ENCODE measurements around the gene ALOX5AP.

ALOX5AP gene

DNA sequence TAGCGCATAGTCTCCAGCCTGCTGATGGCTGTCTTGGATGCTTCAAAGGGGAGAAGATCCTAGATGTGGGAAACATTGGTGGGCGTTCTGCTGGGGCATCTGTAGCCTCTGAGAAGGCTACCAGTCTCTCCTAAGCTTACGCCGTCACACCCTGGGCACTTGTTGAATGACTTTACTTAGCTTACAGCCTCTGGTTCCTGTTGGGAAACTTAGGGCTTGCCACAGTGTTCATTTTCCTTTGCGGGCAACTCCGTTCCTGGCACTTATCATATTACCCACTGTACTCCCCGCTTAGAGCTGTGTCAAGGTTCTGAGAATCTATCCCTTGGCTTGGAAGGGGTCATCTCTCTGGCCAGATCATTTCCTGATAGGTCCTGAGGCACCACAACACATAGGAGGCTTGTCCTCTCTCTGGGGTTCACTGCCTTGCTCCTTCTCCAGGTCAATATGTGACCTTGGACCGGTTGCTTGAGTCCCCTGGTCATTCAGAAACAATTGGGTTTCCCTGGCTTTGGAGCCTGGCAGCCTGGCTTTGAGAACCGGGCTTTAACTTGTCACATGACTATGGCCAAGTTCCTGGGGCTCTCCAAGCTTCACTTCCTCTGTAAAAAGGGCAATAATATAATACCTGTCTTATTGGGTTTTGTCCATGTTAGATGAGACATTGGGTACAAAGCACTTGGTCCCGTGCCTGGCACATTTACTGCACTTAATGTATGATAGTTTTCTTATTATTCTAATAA lies 20.5 kb upstream of the ALOX5AP start:
- DNase-seq (ENCODE audit: low read depth in 2 of 2) = no peak

DNA sequence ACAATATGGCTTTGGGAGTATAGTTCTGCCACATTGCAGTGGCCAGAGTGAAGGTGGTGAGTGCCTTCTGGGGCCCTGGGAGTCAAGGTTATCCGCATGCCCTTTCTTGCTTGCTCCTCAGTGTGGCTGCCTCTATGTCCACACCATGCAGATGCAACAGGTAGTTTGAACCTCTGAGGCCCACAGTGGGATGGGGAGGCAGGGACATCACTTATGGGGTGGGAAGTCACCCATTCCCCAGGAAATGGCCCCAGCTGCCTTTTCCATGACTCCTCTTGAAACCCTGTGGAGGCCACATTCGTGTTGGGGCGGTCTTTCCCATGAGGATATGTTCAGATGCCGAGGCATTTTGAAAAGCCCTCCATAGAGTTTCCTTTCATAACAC lies 20.0 kb upstream of the ALOX5AP start:
- DNase-seq (ENCODE audit: low read depth in 2 of 2) = no peak

DNA sequence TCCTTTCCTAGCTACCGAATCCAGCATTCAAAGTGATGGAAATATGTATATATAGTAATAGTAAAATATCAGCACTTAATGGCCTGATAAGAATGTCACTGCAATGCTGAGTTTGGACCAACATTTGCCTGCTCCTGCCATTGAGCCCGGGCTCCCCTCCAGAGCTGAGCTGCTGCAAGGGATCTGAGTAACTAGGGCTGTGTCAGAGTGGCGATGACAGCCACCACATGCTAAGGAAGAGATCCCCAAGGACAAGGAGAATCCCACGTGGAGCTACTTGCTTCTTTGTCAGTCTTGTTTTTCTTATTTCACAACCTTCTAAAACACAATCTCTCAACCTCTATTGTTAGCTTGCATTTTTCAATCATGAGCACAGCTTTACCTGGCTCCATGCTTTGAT lies 19.5 kb upstream of the ALOX5AP start:
- no peak for DNase-seq (ENCODE audit: low read depth in 2 of 2)

DNA sequence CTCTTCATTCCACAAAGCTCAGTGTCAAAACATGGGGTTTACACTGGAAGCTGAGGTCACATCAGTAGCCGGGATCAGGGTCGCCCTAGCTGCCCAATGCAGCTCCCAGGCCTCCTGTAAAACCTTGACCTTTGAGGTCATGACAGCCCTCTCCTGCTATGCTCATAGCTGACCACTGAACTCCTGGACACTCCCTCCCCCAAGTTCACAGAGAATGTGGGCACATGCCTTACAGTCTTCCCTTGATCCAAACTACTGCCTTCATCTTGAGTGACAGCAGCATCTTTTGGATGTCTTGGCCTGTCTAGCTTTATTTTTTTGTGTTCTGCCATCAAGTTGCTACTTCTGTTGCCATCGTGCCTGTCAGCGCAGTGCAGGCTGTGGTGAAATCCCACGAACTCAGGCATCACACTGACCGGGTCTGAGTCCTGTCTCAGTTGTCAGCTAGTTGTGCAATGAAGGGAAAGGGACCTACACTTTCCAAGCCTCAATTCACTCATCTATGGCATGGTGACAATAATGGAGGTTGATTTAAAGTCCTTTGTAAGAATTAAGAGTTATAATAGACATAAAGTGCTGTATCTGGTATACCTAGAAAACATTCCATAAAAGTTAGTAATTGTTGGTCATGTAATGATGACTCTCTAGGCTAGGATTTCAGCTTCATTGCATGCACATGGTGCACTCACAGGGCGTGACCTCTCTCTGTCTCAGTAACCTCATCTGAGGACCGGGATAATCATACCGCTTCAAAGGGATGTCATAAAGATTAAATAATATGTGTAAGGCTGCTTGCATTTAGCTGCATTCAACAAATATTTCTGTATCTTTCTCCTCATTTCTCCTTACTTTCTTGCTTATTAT lies 16.4 kb upstream of the ALOX5AP start:
- no peak for DNase-seq (ENCODE audit: low read depth in 2 of 2)

DNA sequence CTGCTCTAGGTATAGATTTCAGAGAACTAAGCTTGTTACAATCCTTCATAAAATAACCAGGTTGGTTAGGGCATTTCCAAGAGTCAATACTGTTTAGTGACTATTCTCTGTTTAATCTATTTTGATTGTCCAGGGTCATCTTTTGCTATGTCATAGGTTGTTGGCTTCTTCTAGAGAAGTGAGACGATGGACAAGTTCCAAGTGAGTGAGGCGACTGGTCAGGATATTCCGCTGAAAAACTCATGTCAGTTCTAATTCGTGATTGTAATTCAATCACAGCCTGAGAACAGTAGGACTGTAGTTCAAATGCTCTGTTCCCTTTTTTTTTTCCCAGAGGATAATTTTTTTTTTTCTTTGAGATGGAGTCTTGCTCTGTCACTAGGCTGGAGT lies 15.8 kb upstream of the ALOX5AP start:
- no peak for DNase-seq (ENCODE audit: low read depth in 2 of 2)

DNA sequence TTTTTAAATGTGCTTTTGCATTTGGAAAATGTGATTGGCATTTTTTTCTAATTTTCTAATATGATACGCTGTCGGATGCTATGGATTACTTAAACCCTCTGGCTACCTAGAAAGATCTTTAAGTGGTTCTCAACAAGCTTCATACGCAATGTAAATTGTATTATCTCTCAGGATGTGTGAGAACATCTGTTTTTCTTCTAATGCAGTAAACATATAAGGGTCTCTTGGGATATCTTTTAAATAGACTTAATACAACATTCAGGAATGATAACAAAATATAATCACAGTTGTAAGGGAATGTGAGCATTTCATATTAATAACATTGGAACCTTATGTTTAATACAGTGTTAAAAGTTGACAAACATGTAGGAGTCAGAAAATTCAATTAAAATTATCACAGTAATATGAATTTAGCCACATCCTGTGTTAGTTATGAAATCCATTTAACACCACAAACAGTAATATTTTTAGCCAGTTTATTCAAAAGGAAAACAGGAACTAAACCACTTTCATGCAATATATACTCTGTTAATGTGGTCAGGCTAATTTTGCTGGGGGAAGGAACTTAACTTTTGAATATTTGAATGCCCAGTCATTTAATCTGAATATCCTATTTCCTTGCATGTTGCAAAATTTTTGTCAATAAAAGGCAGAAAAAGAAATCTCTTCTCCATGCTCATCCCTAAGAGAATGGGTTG lies 15.0 kb upstream of the ALOX5AP start:
- no peak for DNase-seq (ENCODE audit: low read depth in 2 of 2)

DNA sequence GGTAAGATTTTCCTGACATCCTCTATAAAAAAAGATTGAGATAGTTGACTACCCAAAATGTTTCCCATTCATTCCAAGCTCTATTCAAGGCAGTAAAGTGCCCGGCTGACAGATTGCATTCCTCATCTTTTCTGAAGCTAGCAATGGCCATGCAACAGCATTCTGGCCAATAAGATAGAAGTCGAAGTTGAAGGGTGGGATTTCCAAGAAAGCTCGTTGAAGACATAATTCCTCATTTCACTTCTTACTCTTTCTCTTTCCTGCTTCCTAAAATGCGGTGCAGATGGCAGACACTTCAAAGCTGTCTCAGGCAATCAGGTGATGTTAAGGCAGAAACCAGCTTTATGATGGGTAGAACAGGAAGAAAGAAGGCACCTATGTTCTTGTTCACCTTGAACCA lies 13.4 kb upstream of the ALOX5AP start:
- DNase-seq (ENCODE audit: low read depth in 2 of 2) = no peak

DNA sequence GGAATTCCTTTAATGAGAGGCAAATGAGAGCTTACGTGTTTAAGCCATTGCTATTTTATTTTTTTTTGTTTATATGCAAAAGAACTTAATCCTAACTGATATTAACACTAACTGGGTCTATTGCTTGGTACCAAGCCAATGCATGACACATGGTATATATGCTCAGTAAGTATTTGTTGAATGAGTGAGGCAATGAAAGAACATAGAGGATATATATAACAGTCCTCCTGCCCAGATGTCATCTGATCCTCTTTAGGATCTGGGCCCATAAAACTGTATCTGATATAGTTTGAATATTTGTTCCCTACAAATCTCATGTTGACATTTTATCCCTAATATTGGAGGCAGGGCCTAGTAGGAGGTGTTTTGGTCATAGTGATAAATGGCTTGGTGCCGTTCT lies 13.0 kb upstream of the ALOX5AP start:
- DNase-seq (ENCODE audit: low read depth in 2 of 2) = no peak

DNA sequence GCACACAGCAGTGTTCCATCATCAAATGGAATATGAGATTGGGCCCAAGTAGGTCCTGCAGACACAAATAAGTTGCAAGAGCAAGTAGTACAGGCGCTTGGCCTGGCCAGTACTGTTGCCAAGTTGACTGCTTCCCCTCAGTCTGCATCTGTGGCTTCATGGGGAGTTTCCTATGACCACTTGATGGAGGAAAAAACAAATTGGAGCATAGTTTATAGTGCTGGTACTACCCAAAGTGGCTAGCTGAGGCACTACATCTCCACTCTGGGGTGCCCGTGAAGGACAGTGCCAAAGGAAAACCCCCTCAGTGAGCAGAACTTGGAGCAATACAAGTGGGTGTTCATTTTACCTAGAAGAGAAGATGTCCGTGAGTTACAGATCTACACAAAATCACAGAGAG lies 10.6 kb upstream of the ALOX5AP start:
- DNase-seq (ENCODE audit: low read depth in 2 of 2) = no peak

DNA sequence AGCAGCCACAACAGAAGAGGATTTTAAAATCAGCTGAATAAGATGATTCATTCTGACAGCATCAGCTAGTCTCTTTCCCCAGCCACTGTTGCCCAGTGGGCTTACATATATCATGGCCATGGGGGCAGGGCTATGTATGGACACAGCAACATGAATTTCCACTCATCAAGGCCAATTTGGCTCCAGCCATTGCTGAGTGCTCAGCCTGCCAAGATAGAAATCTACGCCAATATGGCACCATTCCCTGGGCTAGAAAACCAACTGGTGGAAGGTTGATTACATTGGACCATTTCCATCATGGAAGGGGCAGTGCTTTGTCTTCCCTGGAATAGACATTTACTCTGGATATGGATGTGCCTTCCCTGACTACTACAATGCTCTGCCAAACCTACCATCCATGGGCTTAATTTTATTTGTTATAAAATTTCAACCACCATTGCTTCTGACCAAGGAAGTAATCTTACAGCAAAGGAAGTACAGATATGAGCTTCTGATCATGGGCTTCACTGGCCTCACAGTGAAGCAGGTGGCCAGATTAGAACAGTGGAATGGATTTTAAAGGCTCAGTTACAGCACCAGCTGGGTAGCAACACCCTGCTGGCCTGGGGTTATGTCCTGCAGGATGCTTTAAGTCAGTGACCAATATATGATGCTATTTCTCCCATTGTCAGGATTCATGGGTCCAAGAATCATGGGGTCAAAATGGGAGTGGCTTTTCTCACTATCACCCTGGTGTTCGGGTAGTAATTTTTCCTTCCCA lies 9.8 kb upstream of the ALOX5AP start:
- DNase-seq (ENCODE audit: low read depth in 2 of 2) = no peak

DNA sequence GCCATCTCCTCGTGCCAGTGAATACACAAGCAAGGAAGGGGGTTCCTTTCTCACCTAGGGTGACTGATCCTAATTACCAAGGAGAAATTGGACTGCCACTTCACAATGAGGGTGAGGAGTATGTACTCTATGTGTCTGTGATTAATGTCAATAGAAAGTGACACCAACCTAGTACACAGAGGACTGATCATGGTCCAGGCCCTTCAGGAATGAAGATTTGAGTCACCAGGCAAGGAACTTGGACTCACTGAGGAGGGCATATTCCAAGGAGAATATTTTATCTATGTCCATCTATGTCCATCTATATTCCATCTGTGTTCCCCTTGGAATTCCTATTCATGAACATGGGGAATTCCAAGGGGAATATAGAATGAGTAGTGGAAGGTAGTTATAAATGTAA lies 9.2 kb upstream of the ALOX5AP start:
- DNase-seq (ENCODE audit: low read depth in 2 of 2) = no peak

DNA sequence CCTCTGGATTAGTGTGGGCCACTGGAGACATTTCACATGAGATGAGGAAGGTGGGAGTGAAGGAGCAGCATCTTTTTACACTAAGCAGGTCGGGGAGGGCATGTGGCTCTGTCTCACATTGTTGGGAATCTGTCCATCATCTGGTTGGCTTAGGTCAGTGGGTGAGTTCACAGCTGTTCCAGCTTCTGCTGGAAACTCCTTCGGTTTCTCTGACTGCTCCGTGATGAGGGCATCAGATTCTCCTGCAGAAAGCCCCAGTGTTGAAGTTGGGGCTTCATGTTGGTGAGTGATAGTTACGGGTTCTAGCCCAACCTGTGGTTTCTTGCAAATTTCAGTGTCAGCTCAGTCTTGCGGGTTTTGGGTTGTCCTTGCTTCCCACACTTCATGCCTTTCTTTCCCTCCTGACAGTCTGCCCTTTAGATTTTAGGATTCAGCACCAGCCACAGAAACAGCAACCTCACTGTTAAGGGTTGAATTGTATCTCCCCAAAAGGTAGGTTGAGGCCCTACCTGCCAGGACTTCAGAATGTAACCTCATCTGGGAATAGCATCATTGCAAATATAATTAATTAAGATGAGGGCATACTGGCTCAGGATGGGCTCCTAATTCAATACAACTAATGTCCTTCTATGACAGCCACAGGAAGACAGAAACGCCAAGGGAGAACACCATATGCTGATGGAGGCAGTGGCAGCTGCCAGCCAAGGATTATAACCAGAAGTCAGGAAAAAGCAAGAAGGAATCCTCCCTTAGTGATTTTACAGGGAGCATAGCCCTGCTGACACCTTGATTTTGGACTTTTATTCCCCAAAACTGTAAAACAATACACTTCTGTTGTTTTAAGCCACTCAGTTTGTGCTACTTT lies 7.6 kb upstream of the ALOX5AP start:
- DNase-seq (ENCODE audit: low read depth in 2 of 2) = no peak

DNA sequence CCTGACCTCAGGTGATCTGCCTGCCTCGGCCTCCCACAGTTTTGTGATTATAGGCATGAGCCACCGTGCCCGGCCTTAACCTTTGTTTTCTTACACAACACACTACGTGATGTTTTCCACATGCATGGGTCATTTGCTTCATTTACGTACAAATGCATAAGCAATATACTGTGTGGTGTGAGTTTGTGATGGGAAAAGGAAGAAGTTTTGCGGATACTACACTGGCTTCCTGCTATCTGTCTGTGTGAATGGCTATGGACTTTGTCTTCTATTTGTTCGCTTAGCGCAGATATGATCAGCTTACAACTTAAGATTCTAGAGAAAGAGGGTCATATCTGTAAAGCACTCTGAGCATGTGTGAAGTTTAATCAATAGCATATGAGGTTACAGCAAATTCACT lies 5.5 kb upstream of the ALOX5AP start:
- DNase-seq (ENCODE audit: low read depth in 2 of 2) = no peak

DNA sequence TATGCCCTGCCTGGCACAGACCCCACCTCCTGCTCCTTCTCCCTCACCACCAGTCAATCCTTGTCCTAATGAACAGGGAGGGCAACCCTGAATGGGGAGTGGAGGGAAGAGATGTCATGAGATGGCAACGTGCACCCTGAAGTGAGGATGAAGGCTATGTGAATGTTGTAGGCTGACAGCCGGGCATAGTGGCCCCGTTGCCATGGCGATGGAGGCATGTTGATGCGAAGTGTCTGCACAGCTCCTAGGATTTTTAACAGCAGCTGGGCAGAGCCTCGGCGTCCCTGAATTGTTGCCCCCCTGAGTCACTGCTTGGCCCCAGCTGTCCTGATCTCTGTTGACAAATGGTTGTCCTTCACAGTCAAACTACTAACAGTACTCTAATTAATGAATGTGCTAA lies 4.8 kb upstream of the ALOX5AP start:
- no peak for DNase-seq (ENCODE audit: low read depth in 2 of 2)

DNA sequence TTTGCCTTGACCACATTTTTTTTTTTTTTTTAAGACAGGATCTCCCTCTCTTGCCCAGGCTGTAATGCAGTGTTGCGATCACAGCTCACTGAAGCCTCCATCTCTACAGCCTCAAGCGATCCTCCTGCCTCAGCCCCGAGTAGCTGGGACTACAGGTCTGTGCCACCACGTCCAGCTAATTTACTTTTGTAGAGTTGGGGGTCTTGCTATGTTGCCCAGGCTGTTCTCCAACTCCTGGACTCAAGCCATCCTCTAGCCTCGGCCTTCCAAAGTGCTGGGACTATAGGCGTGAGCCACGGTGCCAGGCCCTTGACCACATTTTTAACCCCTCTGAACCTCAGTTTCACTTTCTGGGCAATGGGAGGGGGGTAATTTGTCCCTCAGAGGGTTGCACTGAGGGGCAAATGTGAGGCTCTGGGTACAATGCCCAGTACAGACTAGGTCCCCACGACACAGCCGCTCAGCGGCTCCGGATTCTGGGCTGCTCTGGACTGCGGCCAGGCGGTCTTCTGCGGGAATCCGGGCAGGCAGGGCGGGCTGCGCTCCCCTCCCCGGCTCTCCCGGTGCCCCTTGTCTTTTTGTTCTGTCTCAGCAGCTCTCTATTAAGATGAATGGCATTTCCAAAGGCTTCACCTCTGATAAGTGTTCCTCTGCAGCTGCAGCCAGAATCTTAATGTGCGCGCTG lies 3.8 kb upstream of the ALOX5AP start:
- DNase-seq (ENCODE audit: low read depth in 2 of 2) = no peak

DNA sequence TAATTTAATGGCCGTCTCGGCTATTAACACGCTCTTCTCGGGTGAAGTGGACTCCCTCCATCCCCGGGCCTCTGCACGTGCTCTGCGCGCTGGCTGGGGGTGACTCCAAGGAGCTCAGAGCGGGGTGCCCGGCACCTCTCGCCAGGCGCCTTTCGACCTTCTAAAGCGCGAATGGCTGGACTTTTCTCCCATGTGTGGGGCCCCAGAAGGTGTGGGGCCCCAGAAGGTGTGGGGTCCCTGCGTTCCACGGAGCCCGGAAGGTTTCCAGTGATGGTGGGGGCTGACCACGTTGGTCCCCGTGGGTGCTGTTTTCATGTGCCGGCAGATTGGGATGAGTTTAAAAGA lies 3.3 kb upstream of the ALOX5AP start:
- DNase-seq (ENCODE audit: low read depth in 2 of 2) = no peak

DNA sequence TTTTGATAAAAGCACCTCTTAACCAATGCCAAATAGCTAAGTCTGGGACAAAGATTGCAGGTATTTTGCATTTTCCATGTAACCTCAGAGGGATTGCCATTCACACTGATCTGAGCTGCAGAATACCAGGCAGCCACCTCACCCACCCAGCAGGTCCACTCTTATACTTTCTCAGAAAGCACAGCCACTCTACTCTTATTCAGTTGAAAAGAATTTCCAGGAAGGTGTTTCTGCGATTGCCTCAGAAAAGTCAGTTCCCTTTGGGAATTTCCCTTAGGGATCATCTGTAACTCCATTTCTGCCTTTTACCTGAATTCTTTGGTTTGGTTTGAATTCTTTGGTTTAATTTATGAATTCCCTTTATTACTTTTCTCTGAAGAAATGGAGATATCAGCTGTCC lies 904 bp upstream of the ALOX5AP start:
- DNase-seq (ENCODE audit: low read depth in 2 of 2) = no peak

DNA sequence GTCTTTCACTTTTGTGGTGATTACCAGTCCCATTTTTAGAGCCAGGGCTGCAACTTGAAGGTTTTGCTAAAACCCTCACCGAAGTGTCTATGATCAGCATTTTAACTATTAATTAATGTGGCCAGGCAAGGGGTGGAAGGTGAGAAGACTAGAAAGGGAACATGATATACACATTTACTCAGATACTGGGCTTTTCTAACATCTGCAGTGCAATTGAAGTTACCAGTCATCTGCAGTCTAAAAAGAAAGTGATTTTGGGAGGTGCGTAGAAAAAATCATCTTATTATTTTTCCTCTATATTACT lies 481 bp downstream of the ALOX5AP start:
- no peak for DNase-seq (ENCODE audit: low read depth in 2 of 2)

DNA sequence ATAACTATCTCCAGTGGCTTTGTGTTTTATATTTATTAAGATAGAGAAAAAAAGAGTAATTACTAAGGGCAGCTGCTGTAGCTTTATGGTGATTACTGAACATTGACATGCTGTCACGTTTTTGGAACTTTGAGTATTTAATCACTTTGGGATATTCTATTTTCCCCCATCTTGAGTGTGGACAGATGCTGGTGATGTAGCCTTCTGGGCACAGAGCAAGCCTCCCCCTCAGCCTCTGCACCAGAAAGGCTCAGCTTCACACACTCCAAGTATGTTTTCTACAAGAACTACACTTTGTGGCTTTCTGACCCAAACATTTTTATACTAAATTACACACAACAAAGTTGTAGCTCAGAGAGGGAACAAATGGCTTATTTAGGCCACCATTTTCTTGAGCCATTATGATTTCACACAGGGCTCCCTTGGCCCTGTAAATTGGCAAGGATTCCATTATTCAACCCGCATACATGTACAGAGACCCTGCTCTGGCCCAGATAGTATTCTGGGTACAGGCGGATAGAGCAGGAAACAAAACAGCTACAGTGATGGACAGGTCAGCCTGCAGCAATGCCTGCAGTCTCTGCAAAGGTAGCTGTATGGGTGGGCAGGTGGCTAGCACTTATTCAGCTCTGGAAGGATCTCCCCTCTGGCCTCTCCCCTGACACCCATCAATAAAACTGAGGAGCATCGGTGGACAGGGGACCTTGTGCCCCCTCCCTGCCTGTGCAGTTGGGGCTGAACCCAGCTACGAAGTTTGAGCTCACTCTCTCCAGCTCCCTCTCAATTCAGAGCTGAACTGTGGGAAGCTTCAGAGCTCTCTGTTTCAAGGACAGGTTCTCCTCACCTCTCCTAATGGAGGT lies 1.3 kb downstream of the ALOX5AP start:
- no peak for DNase-seq (ENCODE audit: low read depth in 2 of 2)
